Stimulated activated CD8-positive, alpha-beta memory T cell treated with anti-CD3 and anti-CD28 coated beads, Interleukin-4, amount 100 ng/mL, for 1 hour (primary cell): ENCODE measurements around the gene CKS2.

Experiments used
- DNase-seq, 2 donors: peaks; one replicate each; pipeline ENCODE4 v3.0.0-alpha.2; 2020; ENCODE audit warnings: low read depth in 2 of 2, low spot score in 1 of 2

Gene CKS2

DNA sequence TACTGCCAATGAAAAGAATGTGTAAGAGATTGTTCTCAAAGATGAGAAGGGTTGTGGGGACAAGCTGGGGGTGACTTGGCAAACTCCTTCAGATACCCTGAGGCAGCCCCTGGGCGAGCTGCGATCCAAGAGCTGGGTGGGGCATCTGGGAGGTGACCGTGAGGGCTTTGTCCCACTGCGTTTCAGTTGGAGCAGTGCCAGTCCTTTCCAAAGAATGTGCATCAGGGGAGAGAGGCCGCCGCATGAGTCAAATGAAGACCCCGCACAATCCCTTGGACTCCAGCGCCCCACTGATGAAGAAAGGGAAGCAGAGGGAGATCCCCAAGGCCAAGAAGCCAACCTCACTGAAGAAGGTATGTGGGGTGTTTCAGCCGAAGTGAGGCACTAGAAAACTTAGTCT lies 35.7 kb downstream of the CKS2 start:
- DNase-seq, result no peak

DNA sequence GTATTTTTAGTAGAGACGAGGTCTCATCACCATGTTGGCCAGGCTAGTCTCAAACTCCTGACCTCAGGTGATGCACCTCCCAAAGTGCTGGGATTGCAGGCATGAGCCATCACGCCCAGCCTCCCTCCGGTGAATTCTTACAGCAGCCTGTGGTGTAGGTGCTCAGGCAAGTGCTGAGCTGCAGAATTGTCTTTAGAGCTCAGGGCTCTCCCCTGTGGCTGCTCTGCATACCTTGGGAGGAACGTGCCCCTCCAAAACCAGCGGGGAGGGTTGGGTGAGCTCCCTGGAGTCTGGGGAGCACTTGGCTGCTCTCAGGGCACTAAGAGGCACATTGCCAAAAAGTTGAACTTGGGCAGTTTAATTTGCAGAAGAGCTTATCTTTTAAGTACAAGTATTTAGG lies 36.7 kb downstream of the CKS2 start:
- no peak for DNase-seq

DNA sequence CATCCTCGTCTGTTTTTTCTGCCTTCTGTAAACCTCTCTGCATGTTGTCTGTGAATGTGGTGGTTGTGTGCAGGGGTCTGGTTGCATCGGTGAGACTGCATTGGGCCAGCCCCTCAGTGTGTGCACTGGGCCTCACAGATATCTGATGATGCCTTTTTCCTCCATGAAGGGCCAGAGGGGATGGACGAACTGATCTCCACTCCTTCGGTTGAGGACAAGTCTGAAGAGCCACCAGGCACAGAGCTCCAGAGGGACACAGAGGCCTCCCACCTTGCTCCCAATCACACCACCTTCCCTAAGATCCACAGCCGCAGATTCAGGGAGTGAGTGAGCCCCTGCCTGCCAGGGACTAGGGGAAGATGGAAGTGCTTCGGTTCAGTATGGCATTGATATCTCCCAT lies 38.6 kb downstream of the CKS2 start:
- no peak for DNase-seq

DNA sequence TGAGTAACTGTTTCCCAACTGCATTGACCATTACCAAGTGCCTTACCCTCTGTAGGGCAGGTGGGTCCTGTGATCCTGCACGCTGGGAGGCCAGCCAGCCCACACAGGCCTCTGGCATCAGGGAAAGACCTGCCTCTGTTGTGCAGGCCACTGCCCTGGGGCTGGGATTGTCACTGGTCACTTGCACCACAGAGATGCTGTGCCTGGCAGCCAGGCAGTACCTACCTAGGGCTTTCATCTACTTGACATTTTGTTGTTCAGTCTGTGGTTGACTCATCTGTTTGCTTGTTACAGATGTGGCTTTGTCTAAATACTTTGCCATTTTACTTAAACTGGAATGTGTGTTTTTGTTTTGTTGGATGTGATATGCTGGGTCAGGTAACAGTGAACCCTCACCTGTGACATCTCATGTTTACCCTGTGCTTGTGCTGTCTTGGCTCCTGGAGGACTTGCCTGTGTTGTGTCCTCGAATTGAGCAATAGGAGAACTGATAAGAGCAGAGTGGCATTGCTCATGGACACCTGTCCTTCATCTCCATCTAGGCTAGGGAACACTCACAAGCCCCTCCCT lies 40.1 kb downstream of the CKS2 start:
- no peak for DNase-seq

DNA sequence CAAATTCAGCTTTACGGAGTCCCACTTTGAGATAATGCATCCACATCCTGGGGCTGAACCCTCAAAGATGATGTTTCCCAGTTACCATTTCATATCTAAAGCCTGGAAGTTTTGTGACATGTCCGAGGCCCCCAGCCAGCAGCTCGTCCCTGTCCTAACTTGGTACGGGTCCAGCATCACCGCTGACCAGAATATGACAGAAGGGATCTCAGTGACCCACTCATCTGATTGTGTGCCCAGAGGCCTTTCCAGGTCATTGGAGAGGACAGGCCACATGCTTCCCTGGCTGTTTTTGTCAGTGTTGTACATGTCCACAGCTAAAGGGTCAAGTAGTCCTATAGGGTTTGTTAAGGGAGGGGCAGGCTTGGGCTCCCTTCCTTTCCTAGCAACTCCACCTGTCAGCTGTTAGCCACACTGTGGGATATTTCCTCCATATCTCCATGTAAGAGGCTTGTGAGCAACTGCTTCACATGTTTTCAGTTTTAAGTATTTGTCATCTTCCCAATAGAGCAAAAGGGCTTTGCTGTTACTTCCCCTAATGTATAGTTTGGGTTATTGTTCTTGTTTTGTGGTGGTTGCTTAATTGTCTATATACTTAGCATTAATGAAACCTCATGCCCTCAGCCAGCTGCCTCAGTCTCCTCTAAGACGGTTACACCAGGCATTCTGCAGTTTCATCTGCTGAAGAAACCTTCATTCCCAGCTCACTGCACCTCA lies 40.7 kb downstream of the CKS2 start:
- DNase-seq, result no peak

DNA sequence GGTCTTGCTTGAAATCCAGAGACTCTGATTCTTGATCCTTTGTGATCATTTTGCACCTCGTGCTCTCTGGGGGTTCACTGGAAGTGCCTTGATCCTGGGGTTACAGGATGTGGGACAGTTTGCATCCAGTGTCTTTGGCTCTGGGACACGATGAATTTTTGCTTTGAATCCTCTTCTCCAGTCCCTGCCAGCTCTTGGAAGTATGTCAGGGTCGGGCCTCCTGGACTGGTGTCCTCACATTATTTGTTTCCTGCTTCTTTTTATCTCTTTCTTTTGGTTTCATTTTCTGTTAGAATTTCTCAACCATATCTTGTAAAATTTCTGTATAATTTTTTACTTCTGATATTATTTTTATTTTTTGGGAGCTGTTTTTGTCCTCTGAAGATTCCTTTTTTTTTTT lies 41.5 kb downstream of the CKS2 start:
- DNase-seq, result no peak

DNA sequence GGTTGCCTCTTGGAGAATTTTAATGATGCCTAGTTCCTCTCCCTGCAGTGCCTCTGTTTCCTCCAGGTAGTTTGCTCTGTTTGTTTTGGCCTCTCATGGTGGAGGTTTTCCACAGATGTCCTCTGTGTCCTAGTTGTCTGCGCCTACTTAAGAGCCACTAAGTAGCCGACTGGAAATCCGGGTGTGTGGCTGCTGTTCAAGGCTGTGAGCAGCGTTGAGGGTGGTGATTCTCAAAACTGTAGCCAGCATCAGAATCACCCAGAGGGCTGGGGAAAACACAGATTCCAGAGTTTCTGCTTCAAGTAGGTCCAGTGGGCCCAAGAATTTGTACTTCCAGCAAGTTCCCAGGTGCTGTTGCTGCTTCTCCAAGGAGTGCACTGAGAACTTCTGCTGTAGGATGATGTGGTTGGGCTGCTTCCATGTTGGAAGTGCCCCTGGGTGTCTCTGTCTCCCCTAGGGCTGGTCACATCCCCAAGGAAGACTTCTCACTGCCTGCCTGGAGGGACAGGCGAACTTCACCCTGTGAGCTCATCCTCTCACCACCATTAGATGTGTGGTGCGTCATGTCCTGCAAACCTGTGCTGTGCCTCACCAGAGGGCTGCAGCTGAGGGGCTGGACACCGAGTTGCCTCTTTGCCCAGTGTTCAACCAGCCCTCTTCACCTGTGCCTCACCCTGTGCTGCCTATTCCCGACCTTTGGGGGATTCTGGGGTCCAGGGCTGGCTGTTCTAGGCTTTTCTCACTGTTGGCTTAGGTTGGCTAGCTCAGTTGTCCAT lies 42.1 kb downstream of the CKS2 start:
- DNase-seq, result no peak

DNA sequence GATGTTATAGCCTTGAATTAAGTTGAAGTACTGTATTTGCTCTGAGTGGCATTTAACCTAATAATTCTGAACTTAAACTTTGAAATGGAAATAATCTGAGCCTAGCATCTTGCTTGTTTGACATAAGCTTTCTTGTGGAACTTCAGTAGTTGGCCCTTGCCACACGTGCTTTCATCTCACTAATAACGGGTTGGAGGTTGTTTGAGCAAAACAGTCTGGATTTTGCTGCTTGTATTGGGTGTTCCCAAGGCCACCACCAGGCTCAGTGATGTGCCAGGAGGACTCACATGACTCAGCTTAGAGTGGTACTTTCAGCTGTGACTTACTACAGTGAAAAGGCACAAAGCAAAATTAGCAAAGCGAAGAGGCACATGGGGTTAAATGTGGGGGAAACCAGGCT lies 43.0 kb downstream of the CKS2 start:
- DNase-seq, result no peak

DNA sequence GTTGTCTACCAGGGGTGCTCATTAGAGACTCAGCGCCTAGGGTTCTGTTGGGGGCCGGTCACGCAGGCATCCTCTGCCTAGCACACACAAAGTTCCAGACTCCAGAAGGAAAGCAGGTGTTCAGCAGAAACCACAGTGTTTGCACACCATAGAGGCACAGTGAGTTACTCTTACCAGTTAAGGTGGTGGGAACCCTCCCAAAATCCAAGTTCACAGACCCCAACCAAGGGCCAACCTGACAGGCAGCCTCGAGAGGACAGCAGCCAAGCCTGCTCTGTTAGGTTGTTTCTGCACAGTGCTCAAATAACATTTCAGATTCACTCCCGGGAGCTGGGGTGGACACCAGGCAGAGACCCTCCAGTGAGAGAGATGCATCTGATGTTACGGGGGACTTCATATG lies 43.5 kb downstream of the CKS2 start:
- no peak for DNase-seq

DNA sequence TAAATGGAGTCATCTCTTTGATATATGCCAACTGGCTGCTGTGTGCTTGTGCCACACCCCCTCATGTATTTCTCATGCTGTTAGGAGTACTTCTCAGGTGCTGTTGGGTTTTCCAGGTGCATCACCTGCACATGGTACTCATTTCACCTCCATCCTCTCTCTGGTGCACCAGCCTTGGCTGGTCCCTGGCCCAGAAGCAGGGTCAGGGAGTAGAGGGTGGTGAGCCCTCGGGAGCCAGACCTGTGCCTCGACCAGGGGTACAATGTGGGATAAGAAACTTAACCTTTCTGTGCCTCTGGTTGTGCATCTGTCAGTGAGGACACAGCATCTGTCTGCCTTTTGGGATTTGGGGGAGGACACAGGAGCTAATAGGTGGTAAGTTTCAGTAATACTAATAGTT lies 45.8 kb downstream of the CKS2 start:
- DNase-seq, result no peak

DNA sequence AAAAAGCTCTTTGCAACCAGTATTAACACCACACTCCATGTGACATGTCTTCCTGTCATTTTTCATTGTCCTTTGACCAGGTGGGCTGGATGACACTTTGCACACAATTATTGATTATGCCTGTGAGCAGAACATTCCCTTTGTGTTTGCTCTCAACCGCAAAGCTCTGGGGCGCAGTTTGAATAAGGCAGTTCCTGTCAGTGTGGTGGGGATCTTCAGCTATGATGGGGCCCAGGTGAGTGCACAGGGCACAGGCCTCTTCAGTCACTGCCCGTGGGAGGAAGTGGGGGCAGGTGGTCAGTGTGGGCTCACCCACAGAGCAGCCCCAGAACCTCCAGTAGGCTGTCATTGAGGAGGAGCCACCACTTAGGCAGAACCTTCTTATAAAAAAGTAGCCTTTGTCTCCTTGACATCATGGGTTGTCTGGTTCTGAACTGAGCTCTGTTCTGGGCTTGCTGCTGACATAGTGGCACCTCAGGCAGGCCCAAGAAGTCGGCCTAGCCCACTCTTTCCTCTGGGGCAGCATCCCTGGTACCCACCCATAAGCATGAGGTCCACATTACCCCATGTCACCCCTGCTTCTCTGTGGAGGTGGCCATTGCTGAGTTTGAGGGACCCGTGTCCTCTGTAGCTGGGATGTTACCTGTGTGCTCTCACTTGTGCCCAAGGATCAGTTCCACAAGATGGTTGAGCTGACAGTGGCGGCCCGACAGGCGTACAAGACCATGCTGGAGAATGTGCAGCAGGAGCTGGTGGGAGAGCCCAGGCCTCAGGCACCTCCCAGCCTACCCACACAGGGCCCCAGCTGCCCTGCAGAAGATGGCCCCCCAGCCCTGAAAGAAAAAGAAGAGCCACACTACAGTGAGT lies 46.6 kb downstream of the CKS2 start:
- DNase-seq, result no peak

DNA sequence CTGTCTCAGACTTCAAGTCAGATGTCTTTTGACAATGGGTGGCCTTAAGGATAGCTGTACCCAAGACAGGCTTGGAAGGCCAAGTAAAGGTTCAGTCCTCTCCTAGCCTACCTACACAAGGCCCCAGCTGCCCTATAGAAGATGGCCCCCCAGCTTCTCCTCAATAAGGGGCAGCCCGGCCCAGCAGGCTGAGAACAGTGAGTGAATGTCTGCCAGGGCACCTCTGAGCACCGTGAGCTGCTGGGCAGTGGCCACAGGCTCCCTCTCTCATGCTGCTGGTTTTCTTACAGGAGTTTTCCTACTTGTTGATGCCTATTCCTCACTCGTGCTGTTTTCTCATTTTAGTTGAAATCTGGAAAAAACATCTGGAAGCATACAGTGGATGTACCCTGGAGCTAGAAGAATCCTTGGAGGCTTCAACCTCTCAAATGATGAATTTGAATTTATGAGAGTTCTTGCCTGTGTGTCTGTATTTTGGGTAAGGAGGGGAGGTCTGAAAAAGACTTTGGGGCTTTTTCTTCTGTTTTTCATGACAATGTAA lies 47.5 kb downstream of the CKS2 start:
- no peak for DNase-seq

DNA sequence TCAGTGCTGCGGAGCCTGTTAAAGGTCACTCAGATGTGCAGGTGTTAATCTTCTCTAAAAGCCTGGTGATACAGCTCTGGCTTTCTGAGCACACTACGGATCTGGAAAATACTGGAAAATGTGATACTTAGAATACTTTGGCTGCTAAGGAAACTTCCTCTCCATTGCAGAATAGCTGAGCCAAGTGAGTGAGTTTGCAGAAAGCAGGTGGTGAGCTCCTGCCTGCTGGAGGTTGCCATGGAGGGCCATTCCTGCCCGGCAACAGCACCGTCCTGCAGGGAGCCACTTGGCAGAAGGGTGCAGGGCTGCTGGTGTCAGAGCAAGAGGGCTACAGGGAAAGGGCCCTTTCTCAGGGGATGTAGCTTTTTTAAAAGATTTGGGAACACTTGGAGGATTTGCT lies 48.0 kb downstream of the CKS2 start:
- DNase-seq, result no peak

DNA sequence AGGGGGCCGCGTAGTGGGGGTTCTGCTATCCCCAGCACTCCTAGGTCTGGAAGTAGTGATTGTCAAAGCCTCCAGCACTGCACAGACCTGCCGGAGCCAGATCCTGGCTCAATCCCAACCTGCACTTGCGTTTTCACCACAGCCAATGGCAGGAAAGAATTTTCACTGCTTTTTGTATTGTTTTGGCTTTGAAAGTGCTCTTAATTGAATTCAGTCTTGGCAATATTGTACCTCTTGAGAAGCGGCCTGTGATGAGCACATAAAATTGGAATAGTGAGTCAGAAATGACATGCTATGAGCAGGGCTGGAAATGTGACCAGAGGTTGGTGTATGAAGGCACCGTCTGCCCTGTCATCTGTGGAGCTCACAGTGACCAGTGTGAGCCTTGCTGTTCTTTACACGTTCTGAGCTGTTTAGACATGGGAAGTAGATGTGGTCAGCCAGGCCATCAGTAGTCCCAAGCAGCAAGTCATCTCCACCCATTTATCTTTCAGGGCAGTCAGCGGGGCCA lies 48.8 kb downstream of the CKS2 start:
- DNase-seq, result no peak

DNA sequence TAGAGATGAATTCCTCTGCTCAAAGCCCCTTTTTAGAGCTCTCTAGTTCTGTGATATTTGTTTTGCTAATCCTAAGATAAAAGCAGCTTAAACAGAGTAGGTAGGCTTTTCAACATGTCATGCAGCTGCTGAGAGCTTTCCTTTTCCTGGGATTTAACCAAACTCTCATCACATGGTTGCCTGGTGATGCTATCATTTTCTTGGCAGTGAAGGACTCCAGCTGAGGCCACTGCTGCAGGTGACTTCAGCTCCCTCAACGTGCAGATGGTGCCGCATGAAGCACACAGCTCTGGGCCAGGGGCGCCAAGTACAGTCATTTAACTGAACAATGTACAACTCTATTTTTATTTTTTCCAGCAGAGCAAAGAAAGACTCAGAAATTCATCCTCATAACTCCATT lies 49.5 kb downstream of the CKS2 start:
- no peak for DNase-seq

DNA sequence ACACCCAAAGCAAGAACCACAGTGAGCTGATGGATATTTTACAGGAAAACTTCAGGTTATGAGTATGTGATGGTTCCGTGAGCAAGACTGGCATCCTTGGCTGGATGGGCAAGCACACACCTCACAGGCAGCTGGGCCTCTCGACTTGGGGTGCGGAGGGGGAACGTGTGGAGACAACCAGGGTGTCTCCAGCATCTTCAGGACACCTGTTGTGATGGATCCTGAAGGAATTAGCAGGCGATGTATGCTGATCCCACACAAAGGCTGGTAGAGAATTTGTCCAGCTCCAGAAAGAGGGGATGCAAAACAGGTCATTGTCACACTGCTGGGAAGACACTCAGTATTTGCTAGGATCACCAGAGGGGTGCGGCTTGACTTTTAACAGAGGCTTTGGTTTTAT lies 50.0 kb downstream of the CKS2 start:
- no peak for DNase-seq

DNA sequence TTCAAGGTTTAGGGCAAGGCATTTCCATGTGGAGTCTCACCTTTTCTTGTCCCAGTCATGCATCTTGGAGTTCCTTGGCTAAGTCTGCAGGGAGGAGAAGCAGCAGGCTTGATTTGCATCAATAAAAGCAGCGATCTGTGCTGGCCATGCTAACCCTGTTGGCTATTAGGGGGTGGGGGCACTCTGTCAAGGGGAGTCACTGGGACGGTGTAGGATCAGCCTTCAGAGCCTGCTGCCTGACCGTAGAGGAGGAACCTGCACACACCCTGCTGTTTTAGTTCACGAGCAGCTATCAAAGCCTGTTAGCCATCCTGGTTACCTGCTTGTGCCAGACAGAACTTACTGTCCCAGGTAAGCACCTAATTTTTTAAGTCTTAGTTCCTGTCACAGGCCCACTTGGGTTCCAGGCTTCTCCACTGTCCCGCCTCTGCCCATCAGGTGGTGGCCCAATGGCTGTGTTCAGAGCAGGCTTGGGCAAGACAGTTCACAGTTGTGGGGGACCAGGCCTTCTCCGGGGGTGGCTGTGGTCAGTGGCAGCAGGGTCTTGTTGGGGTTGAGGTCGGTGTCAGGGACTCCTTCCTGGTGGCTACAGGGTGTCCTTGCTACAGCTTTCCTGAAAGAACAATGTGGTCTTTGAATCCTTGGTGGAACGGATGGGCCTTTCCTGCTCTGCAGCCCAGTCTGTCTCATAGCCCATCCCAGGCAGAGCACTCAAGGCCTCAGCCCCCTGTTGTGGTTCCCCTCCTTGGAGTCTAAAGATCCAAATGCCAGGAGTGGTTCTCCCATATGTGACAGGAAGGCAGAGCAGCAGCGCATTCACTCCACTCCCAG lies 51.0 kb downstream of the CKS2 start:
- DNase-seq, result no peak

DNA sequence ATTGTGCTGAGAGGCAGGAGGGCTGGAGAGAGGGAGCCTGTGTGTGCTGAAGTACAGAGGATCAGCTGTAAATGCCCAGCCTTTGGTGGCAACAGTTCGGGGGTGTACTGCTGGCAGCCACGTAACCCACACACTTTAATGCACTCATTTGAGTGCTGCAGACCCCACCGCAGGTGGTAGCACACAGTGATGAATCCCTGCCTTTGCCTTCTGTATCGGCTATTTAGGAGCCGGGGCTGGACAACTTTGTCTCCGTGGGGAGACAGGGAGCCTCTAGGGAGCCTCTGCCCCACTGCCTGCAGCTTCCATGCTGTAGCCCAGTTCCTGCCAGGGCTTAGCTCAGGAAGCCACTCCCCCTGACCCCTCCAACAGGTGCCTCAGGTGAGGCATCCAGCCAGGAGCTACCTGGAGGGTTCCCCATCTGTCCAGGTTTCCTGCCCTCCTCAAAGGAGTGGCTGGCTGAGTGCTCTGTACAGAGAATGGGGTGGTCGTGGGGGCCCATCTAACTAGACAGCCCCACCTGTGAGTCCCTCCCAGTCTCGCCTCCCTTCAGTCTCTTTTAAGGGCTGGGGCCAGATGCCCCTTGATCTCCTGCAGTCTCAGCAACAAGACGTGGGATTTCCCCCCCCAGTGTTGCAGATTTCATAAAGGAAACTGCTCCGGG lies 51.8 kb downstream of the CKS2 start:
- no peak for DNase-seq

DNA sequence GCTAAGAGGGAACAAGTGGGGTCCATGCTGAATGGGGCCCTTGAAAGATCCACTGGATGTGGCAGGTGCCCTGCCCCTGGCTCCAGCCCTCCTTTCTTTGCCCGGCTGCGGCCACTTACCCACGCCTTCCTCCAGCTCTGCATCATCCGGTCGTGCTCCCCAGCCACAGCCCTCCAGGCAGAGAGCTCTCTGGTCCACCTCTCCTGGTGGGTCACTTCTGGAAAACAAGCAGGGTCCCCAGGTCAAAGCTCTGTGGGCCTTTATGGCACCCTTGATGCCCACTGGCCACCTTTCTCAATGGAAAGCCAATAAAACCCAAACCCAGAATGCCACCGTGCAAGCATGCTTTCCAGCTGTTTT lies 52.3 kb downstream of the CKS2 start:
- no peak for DNase-seq
